Fibroblast of skin of left quadriceps (primary cell): ENCODE measurements around the gene FTSJ1.
A peak's percentile ranks its signal among the peaks of the same experiment; 100 is the strongest.
"Not testable (repeated sequence)": the region's sequence is repeated elsewhere in the genome, so short reads cannot be mapped to it uniquely, and the experiment has no call there.

Experiments
- DNase-seq, 2 experiments: peaks; one replicate each; pipeline ENCODE4 v3.0.0-alpha.2; 2013; ENCODE audit warnings: low read depth in 2 of 2

The FTSJ1 gene, protein sequence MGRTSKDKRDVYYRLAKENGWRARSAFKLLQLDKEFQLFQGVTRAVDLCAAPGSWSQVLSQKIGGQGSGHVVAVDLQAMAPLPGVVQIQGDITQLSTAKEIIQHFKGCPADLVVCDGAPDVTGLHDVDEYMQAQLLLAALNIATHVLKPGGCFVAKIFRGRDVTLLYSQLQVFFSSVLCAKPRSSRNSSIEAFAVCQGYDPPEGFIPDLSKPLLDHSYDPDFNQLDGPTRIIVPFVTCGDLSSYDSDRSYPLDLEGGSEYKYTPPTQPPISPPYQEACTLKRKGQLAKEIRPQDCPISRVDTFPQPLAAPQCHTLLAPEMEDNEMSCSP

DNA sequence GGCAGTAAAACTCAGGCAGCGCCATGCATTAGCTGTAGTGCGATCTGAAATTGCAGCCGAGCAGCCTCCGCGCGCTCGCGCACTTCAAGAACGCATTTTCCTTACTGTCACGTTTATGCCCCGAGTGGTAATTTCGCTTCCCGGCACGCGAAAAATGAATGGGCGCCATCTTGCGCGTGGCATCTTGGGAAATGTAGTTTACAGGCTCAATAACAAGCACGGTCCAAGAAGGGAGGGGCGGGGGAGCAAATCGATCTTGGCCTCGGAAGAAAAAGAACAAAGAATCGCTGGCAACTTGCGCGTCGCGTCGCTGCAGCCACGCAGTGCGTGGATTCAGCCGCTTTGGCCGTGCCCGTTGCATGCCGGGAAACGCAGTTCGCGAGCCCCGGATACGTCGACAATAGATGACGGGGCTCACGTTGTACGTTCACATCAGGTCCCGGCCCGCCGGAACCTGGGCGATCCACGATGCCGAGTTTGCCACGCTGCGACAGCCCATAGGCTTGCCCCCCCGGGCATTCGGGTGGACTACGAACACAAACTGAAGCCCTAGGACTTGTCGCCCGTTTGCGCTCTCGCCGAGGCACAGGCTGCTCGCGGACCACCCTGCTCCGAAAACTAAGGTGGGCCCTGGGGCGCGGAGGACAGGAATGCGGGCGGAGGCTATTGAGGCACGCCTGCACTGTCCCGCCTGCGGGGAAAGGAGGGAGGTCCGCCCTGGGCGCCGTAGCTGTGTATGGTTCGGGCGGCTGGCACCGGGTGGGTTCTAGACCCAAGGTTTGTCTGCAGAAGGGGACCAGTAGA is at the start of gene FTSJ1:
Gene FTSJ1, plus strand, starts transcription at position 426 of the 804 bp plus-strand sequence. CDS start 1,849 bp downstream, outside the sequence.
- peak; percentile 81 to 83 for DNase-seq

DNA sequence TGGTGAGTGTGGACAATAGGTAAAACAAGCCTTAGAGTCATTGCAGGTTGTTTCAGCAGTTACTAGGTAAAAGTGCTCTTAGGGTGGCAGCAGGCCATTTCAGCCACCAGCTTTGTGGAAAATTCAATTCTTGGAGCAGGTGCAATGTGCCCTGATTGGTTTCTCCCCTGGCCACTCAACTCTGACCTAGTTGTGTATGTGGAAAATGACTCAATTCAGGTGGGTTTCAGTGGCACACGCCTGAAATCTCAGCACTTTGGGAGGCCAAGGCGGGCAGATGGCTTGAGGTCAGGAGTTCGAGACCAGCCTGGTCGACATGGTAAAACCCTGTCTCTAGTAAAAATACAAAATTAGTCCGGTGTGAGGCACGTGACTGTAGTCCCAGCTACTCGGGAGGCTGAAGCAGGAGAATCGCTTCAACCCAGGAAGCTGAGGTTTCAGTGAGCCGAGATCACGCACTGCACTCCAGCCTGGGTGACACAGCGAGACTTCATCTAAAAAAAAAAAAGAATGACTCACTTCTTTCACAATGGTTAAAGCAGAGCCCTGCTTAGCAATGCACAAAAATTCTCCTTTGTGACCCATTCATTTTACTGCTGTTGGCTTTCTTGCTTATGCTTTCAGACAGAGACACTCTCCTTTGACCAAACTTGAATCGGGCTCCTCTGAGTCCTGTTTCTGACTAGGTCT is 48.8 kb upstream of the FTSJ1 start:
- DNase-seq: not testable (repeated sequence)

DNA sequence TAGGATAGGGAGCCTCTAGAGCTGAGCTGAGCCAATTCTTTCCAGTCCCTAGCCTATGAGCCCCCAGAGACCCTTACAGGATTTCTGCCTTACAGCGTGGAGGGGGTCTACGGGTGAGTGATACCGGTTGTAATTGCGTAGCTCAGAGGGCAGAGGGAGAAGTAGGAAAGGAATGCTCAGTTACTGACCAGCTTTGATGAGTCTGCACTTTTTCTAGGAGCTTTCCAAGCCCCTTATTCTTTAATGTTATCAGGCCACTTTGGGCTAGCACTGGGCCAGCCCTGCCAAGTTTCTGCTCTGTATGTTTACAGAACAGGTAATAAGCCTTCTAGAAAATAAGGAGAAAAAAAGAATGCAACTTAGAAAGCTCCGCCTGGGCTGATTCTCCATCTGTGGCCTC is 46.4 kb upstream of the FTSJ1 start:
- not testable (repeated sequence) for DNase-seq

DNA sequence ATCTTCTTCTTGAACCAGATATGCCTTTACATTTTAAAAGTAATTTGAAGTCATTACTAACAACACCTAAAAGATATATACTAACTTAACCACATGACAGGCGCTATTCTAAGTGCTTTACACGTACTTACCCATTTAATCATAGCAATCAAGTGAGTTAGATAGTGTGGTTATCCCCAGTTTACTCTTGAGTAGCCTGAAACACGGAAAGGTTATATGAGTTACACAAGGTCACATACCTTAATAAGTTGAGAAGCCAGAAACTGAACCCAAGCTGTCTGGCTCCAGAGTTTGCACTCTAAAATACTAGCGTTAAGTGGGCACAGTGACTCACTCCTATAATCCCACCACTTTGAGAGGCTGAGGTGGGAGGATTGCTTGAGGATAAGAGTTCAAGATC is 45.8 kb upstream of the FTSJ1 start:
- not testable (repeated sequence) for DNase-seq

DNA sequence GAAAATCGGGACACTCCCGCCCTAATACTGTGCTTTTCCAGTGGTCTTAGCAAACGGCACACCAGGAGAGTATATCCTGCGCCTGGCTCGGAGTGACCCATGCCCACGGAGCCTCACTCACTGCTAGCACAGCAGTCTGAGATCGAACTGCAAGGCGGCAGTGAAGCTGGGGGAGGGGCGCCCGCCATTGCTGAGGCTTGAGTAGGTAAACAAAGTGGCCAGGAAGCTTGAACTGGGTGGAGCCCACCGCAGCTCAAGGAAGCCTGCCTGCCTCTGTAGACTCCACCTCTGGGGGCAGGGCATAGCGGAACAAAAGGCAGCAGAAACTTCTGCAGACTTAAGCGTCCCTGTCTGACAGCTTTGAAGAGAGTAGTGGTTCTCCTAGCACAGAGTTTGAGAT is 42.3 kb upstream of the FTSJ1 start:
- DNase-seq: not testable (repeated sequence)

DNA sequence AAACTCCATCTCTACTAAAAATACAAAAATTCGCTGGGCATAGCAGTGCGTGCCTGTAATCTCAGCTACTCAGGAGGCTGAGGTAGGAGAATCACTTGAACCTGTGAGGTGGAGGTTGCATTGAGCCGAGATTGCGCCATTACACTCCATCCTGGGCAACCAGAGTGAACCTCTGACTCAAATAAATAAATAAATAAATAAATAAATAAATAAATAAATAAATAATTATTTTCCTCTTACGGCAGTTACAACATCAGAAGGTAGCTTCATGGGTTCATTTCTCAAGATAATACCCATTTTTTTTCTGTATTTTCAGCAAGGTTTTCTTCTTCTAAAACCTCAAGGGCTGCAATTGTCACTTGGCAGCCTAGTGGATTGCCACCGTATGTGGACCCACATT is 28.8 kb upstream of the FTSJ1 start:
- DNase-seq: not testable (repeated sequence)

DNA sequence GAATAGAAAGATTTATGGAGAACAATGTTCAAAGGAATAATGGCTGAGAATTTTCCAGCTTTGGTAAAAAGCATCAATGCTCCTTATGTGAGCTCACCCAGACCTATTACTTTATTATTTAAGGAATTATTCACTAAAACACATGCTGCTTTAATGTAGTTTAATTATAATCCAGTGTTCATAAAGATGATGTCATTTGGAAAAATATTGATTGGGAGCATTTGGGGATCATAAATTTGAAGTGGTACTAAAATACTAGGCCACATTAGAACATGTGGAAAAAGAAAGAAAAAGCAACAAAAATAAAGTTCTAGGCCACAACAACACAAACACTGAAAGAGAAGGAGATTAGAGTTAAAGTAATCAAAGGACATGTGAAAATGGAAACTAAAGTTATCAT is 25.9 kb upstream of the FTSJ1 start:
- no peak for DNase-seq

DNA sequence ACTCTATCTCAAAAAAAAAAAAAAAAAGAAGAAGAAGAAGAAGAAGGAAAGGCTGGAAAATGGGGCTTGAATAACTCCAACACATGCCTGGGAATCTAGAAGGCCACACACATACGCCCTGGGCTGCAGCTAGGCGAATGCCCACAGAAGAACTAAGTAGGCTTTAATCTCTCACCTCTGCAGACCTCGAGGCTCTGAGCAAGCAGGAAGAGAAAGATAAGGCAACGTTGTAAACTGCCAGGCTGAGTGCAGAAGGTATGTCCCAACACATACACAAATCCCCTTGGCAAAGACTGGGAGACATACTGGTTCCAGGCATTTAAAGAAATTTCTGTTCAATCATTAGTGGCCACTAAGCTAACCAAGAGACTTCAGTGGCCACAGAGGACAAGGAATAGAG is 24.3 kb upstream of the FTSJ1 start:
- DNase-seq: no peak

DNA sequence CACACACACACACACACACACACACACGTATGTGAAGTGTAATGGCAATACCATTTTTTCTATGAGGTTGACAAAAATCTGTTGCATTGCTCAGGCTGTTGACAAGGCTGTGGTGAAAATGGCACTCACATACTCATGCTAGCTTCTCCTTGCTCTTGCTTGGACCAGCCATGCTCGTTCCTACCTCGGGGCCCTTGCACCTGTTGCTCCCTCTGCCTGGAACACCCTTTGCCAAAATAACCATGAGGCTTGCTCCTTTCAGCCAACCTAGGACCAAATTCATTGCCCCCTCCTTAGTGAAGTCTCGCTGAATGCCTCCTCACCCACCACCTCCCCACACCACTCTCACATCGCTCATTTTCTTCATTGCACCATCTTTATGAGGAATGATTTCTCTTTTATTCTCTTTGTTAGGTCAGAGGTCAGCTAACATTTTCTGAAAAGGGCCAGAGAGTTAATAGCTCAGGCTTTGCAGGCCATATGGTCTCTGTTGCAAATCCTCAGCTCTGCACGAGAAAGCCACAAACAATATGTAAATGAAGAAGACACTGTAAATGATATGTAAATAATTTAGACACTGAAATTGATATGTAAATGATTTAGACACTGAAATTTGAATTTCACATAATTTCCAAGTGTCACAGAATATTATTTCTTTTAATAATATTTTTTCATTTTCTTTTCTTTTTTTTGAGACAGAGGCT is 19.2 kb upstream of the FTSJ1 start:
- no peak for DNase-seq

DNA sequence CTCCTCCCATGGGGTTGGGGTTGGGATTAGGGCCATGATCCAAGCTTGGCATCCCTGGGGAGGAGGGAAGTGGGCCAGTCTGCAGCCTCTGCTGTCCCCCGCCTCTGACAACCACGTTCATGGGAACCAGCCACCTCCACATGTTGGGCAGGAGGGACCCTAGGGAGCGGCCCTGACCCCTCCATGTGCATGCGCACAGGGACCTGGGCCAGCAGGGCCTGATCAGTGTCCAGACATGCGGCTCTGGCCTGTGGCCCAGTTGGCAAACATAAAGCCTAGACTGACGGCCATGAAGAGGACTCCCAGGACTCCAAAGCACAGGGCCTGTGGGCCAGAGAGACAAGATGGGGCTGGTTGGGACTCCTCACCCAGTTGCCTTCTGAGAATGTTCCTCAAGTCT is 17.3 kb upstream of the FTSJ1 start:
- DNase-seq: no peak

DNA sequence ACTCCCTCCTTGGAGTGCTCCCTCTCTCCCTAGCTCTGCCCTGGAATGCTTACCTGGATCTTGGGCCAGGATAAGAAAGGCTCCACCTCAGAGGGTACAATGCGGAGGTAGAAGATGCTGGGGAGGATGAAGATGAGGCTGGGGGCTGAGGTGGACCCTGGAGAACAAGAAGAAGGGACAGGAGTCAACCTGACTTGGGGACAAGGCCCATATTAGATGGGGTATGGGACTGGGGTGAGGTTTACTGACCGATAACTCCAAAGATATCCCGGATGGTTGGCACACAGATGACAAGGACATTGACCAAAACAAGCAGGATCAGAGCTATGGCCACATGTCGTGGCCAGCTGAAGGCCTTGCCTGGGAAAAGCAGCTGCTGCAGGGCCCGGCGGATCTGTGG is 16.5 kb upstream of the FTSJ1 start:
- DNase-seq: no peak

DNA sequence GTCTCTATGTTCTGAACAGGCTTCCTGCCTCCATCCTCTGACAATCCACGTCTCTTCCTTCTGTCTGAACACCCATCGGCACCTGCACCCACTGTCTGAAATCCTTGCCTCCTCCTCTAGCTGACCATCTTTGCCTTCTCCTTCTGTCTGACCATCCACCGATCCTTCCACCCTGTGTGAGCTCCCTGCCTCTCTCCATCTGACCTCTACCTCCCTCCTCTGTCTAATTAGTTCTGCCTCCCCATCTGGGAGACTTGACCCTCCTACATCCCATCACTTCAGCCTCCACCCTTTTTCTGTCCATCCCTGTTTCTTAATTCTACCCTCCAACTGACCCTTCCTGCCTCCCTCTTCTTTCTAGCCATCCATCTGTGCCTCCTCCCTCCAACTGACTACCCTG is 16.0 kb upstream of the FTSJ1 start:
- DNase-seq: no peak

DNA sequence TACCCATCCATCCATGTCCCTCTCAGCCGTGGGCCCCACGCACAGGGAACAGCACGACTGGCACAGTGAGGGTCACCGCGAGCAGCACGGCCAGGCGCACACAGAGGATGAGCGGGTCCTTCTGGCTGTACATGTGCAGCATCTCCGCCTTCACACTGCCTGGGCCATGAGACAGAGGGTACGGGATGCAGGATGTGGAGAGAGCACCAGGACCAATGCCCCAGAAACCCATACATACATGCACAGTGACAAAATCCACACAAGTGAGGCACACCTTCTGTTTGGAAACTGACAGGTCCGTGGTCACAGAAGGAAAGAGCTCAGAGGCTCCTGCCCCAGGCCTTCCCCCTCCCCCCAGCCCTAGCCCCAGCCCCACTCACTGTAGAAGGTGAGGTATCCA is 15.4 kb upstream of the FTSJ1 start:
- DNase-seq: no peak

DNA sequence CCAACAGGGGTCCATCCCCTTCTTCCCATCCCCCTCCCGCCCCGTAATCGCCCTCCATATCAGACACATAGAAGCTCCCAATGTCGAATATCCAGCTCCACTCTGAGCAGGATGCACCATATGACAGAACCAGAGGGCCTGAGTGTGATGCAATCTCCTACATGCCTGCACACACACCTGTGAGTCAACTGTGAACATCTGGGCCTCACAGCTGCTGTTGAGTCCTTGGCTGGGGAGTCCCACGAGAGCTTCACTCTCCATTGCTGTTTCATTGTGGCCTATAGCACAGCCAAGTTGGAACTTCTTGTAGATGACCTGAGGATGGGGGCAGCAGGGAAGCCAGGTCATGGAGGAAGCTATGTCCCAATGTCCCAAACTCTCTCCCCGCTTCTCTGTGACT is 14.2 kb upstream of the FTSJ1 start:
- no peak for DNase-seq

DNA sequence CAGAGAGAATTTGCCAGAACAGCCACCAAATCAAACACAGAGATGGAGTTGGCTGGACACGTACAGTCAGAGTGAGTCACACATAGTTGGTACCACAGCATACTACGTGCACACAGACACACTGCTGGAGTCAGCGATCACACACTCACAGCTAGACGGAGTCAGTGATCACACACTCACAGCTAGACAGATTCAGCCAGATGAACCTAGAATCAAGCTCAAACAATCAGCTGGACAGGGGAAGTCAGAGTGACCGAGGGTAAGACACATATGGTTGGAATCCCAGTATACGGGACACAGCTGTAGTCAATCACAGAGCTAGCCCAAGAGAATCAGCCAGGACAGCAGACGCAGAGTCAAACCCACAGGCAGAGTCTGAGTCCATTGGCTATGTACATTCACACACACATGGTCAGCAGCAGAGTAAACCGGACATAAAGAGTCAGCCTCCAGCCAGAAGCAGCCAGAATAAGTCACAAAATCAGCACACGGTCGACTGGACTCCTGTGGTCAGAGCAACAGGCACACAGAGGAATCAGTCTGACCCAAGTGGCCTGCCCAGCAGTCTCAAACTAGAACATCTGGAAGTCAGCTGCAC is 10.6 kb upstream of the FTSJ1 start:
- peak; percentile 80 to 84 for DNase-seq

DNA sequence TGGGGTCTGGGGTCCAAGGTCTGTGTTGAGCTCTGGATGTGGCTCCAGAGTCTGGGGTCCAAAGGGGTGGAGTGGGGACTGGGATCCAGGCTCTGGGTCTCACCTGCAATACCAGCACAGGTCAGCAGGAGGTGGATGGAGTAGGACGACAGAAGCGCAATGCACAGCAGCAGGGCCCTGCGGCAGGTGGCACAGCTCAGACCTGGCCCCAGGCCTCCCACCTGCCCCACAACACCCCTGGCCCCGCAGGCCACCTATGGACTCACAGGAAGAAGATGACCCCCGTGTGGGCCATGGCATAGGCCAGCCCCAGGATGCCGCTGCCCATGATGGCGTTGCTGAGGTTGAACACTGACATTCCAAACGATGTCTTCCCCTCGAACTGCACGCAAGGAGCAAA is 9.3 kb upstream of the FTSJ1 start:
- no peak for DNase-seq

DNA sequence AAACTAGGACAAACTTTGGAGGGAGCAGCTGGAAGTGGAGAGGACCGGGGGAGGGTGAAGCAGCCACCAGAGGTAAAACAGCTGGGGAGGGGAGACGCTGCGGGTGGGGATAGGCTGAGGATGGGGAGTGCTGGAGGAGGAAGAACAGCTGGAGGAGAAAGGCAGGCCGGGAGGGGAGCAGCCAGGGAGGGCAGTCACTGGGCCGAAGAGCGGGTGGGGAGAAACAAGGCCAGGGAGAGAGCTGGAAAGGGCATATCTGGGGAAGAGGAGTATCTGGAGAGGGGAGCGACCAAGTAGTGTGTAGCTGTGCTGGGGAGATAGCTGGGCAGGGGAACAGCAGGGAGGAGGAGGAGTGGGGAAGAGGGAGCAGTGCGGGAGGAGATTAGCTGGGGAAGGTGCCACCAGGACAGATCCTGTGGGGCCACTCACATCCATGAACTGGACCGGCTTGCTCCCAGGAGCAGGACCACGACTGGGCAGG is 8.7 kb upstream of the FTSJ1 start:
- DNase-seq: no peak

DNA sequence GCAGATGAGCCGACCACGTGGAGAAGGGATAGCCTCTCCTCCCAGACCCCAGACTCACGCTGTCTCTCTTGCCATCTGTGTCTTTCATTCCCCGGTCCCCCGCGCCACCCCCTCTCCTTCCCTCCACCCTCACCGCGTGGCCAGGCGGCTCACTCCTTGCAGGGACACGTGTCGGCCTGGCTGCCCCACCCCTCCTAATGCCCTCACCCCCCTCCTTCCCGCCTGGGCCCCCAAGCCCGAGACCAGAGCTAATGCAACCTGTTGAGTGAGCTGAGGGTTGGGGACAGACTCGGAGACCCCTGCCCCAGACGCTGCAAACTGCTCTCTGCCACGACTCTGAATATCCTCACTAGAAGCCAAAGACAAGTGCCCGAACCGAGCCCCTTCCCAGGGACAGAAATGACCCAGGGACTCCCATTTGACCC is 7.7 kb upstream of the FTSJ1 start:
- DNase-seq: no peak

DNA sequence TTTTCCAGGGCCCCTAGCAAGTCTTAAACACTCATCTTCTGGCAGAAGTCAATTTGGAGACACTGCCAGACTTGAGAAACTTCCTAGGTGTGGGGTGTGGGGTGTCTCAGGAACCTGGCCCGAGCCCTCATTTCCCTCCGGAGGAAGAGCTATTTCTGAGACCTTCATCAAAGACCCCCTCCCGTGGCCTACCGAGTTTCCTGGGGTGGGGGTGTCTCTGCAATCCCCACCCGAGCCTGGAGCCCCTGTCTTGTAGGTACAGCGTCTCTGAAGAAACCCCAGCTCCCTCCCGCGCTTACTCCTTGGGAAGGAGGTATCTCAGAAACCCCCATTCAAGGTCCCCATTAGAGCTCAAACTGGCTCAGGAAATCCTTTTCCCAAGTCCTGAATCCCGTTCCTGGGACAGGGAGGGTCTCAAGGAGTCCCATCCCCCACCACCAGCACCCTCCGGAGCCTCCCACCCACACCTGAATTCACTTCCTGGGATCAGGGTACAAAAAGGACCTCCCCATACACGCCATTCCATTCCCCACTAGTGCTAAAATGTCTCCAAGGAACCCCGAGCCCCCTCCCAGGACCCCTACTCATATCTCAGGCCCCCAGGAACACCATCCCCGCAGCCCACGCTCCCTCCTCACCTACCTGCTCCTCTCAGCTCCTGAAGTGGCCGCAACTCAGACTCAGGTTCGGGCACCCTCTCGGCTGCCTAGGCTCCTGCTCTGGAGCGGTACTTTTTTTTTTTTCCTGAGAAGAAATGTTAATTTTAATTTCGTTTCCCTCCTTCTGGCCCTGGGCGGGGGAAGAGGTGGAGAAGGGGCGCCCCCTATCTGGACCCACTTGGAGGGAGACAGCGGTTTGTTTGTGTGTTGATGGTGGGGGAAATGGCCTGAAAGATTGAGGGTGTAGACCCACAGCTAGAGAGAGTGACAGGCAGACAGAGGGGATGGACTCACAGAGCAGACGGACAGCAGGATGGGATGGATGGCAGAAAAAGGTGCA is 7.0 kb upstream of the FTSJ1 start:
- no peak for DNase-seq
